Suppressor macrophage (primary cell): ENCODE data around the gene SHBG.
"Not testable (repeated sequence)": the region's sequence is repeated elsewhere in the genome, so short reads cannot be mapped to it uniquely, and the experiment has no call there.

ENCODE experiments used
- DNase-seq, 4 experiments: peaks; one replicate each; pipeline ENCODE4 v3.0.0-alpha.2; 2020 to 2022
- total RNA-seq, 17 experiments: gene quantifications; one replicate each; lab custom pipeline; 2026; ENCODE audit warnings: mixed read lengths in 6 of 17, inconsistent platforms in 3 of 17; lab: John Stamatoyannopoulos, UW

Gene SHBG, protein sequence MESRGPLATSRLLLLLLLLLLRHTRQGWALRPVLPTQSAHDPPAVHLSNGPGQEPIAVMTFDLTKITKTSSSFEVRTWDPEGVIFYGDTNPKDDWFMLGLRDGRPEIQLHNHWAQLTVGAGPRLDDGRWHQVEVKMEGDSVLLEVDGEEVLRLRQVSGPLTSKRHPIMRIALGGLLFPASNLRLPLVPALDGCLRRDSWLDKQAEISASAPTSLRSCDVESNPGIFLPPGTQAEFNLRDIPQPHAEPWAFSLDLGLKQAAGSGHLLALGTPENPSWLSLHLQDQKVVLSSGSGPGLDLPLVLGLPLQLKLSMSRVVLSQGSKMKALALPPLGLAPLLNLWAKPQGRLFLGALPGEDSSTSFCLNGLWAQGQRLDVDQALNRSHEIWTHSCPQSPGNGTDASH
- 0 to 1.2 (median 0.13) reads per million in 17 experiments for total RNA-seq

- no peak for DNase-seq
Observed at GRCh38 chr17:7629939-7630571, at the start of gene SHBG. SHBG (plus strand) TSS chr17:7630135; CDS start chr17:7630173, 38 bp downstream.

DNA sequence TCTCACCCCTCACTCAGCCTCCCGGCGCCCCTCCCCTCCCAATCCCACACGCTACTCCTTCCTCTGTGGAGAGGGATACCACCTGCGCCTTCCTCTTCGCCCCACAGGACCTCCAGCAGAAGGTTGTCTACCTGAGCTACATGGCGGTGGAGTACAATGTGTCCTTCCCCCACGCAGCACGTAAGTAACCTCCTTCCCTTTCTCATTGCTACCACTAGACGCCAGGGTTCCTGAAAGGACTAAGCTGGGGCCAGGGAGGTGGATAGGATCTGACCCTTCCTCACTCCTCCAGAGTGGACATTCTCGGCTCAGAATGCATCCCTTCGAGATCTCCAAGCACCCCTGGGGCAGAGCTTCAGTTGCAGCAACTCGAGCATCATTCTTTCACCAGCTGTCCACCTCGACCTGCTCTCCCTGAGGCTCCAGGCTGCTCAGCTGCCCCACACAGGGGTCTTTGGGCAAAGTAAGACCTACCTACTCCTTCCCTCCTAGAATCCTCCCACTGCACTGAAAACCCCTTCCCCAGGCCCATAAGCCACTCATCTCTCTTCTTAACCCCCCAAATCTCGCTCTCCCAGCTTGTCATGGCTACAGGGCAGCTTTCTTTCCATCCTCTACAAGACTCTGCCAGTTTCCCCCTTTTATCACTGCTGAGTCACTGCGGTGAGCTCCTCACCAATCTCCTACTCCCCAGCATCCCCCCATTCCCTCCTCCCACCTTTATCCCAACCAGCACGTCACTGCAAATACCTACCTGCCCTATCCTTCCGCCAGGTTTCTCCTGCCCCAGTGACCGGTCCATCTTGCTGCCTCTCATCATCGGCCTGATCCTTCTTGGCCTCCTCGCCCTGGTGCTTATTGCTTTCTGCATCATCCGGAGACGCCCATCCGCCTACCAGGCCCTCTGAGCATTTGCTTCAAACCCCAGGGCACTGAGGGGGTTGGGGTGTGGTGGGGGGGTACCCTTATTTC is 49.0 kb upstream of the SHBG start:
- peak; percentile 46 to 62 (median 56) for DNase-seq

GRCh38 chr17:7582396-7583252 is 47.3 kb upstream of the SHBG start:
- DNase-seq, result peak in 2 of 4 experiments; percentile 27 to 30

DNA sequence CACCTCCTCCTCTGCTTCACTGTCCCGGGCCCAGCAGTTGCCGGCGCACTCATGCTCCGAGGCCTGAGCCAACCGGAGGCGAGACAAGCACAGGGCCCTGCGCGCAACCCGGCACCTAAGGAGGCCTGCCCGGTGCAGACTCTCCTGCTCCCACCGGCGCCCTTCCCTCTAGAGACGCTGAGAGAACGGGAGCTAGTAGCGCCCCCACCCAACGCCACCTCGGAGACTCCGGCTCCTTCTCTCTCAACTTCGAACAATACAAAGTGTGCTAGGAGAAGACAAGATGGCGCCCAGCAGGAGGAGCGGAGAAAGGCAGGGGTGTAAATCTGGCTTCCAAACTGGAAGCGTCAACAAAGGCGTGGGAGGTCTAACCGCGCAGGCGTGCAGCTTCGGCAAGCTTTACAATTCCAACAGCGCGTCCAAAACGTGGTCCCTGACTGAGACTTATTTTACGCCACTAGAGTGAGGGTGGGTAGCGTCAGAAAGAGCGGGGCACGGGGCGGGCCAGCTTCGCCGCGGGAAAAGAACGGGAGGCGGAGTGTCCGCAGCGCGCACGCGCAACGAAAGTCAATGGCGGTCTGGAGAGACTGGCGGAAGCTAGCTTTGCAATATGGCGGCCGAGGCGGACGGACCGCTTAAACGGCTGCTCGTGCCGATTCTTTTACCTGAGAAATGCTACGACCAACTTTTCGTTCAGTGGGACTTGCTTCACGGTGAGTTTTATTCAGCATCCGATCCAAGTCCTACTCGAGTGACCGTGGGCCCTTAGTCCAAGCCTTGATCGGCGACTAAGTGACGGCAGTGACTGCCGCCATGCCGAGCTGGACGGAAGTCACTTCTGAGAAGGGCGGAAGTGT is 46.5 kb upstream of the SHBG start, which contains the start of gene MPDU1:
MPDU1 (plus strand) TSS at position 600 of the 857 bp plus-strand sequence; CDS start at position 611, 11 bp downstream.
- peak; percentile 98 to 99 (median 98) for DNase-seq

DNA sequence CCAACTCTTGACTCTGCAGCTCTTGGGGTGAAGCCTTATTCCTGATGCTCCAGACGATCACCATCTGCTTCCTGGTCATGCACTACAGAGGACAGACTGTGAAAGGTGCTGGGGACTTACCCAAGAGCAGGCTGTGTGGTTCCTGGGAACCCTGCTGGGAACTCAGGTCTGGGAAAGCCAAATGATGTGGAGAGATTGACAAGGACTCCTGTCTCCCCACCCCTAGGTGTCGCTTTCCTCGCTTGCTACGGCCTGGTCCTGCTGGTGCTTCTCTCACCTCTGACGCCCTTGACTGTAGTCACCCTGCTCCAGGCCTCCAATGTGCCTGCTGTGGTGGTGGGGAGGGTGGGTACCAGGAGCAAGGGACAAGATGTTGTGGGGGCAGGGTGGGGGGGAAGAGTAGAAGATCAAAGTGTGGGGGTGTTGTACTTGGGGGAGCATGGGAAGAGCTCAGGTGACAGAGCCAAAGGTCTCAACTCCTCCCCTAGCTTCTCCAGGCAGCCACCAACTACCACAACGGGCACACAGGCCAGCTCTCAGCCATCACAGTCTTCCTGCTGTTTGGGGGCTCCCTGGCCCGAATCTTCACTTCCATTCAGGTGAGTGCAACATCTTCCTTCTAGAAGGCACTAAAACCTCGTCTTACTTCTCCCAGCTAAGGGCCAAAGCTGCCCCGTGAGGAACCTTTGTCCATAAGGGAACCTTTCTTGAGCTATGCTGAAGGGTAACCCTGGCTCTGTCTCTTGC is 43.1 kb upstream of the SHBG start:
- DNase-seq, result peak in 1 of 4 experiments; percentile 21

- peak in 1 of 4 experiments; percentile 29 for DNase-seq
Observed at GRCh38 chr17:7587420-7588151, 42.3 kb upstream of the SHBG start.

DNA sequence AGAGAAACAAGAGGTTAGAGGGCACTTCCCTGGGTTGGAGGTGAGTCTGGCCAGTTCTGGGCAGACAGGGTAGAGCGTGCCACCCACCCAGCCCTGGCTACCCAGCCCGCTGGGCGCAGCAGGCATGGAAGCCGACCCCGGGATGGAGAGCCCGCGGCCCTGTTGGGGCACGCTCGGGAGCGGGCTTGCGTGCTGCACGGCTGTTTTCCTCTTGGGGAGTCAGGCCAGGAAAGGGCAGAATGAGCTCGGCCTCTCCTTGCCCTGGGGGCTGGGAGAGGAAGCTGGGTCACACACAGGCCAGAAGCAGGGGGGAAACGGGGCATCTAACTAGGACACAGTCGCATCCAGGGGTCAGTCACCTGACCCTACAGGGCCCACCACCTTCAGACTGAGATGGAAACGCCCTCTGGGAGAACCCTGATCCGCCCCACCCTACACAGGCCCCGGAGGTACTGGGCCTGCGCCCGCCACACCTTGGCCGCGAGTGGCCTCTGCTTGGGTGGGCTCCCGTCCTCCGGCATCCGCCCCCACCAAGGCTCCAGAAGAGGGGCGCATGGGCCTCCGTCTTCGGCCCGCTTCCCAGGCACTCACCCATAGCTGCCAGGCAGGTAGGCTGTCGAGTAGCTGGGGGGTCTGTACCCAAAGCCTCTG is 41.3 kb upstream of the SHBG start:
- DNase-seq, result no peak

DNA sequence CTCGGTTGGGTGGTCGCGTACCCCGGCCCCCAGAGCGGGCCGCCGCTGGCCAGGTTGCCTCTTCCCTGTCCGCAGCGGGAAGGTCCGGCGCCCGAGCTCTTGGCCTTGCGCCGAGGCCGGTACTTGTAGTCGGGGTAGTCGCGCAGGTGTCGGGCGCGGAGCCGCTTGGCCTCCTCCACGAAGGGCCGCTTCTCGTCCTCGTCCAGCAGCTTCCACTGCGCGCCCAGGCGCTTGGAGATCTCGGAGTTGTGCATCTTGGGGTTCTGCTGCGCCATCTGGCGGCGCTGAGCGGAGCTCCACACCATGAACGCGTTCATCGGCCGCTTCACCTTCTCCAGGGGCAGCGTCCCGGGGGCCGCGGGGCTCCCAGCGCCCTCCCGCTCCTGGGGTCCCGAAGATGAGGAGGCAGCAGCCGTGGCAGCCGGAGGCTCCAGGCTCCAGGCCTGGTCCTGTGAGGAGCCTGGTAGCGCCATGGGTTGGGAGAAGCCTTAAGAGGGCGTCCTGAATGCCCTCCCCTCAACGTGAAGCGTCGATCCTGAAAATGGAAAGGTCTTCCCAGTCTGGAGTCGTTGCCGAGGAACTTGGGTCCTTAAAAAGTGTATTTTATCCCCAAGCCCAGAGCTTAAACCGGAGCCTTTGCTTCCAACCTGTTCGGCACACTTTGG is 40.6 kb upstream of the SHBG start:
- DNase-seq, result peak; percentile 88 to 93 (median 90)

DNA sequence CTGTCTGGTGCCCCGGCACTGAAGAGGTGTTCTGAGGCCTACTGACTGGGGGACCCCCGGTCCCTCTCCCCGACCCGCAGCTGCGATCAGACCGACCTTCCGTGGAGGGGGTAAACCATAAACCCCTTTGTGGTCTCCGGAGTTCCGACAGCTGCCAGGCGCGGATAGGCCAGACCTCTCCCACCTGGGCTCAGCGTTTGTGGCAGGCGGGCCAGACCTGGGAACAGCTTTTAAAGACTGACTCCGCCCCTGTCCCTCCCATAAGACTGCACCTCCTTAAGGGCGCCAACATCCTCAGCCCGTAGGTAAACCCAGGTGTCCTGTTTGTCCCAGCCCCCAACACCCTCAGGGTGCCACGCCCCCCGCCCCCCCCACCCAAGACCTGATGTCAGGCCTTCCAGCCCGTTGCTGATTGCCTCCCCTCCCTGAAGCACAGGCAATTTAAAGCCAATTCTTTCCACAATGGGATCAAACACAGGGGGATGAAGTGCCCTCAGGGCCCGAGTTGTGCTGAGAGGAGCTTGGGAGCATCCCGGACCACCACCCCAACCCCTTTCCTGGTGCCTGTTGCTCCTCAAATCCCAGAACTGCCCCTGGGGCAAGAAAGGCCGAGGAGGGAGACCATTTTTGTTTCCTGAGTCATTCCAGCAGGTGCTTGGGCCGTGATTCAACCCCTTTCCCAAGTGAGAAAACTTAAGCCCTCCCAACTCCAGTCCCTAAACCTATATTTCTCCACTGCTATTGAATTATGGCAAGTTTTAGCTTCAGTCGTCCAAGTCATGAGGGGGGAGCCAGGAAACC is 39.8 kb upstream of the SHBG start, which contains the start of gene SOX15:
SOX15 (minus strand) TSS at position 204 of the 801 bp plus-strand sequence. CDS start 418 bp downstream, outside the sequence.
- DNase-seq, result no peak

GRCh38 chr17:7590743-7591142 is 39.2 kb upstream of the SHBG start:
- DNase-seq, result no peak

- DNase-seq, result no peak
Observed at GRCh38 chr17:7591596-7591995, 38.3 kb upstream of the SHBG start.

GRCh38 chr17:7592422-7593021 is 37.4 kb upstream of the SHBG start:
- no peak for DNase-seq

DNA sequence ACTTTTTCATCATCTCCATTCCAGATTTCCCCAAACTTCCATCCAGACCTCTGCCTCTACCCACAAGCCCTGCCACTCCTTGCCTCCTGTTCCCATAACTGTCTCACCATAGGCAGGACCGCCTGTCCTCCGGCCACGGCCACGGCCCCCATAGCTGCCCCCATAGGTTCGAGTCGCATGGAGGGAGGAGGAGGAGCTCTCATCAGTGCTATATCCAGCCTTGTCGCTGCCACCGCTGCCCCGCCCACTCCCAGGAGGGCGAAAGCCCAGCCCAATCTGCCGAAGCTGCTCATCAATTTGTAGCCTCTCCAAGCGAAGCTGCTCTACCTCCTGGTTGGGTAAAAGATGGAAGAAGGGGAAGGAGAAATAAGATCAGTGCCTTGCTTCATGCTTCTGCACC is 36.6 kb upstream of the SHBG start:
- DNase-seq, result no peak

DNA sequence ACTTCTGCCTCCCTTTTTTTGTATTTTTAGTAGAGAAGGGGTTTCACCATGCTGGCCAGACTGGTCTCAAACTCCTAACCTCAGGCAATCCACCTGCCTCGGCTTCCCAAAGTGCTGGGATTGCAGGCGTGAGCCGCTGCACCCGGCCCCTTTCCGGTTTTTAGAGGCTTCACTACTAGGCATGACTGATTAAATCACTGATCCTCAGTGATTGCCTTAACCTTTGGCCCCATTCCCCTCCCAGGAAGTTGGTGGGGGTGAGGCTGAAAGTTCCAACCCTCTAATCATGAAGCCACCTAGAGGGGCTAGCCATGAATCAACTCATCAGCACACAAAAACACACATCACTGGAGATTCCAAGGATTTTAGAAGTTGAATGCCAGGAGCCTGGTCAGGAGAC is 32.4 kb upstream of the SHBG start:
- DNase-seq, result not testable (repeated sequence)

DNA sequence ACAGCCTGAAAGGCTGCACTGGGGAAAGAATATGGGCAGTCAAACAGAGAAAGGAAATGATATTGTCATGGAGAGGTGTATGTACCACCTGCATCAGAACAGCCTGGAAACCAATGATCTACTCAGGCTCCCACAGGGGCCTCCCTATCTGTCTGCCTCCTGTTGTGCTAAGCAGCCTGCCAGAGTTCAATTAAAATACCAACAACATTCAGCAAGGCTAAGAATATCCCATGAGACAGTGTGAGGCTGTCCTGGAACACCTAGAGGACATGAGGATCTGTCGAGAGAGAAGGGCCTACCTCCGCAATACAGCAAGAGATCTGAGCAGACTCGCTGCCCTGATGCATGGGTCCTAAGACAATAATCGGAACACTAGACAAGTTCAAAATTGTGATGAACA is 23.7 kb upstream of the SHBG start:
- no peak for DNase-seq

GRCh38 chr17:7610641-7611040 is 19.3 kb upstream of the SHBG start:
- no peak for DNase-seq
